Hepatocyte (in vitro differentiated cells): Measurements from ENCODE around the gene RADX. TPM values are rescaled to one million over a fixed set of nuclear protein-coding genes. Genes with fewer than 3 reads are reported as not detected.

Experiments
- DNase-seq: peaks from one replicate; pipeline ENCODE4 v3.0.0-alpha.2; 2016; ENCODE audit warnings: low spot score
- H2AFZ ChIP-seq: fragments of 200-600 bp; sonication (generic); 2 replicates; pipeline ENCODE4 v1.6.0; 2016; ENCODE audit warnings: antibody characterized with exemption, mild to moderate bottlenecking
- H3K27ac ChIP-seq: fragments of 200-600 bp; sonication (generic); 2 replicates; pipeline ENCODE4 v1.5.1; 2016; ENCODE audit warnings: mild to moderate bottlenecking
- H3K27me3 ChIP-seq: fragments of 200-600 bp; sonication (generic); 2 replicates; pipeline ENCODE4 v1.6.1; 2016
- H3K36me3 ChIP-seq: fragments of 200-600 bp; sonication (generic); replicated peaks from 2 replicates; pipeline ENCODE4 v1.5.1; 2016; ENCODE audit warnings: low read depth; ENCODE audit not compliant: insufficient read depth
- H3K4me1 ChIP-seq: fragments of 200-600 bp; sonication (generic); 2 replicates; pipeline ENCODE4 v1.5.1; 2016; ENCODE audit warnings: mild to moderate bottlenecking, moderate library complexity; ENCODE audit not compliant: insufficient read depth
- H3K4me2 ChIP-seq: fragments of 200-600 bp; sonication (generic); 2 replicates; pipeline ENCODE4 v1.6.0; 2016
- H3K4me3 ChIP-seq: fragments of 200-600 bp; sonication (generic); 2 replicates; pipeline ENCODE4 v1.5.1; 2016; ENCODE audit warnings: mild to moderate bottlenecking
- H3K79me2 ChIP-seq: fragments of 200-600 bp; sonication (generic); 2 replicates; pipeline ENCODE4 v1.6.0; 2017; ENCODE audit warnings: mild to moderate bottlenecking
- H3K9me2 ChIP-seq: fragments of 200-600 bp; sonication (generic); replicated peaks from 2 replicates; pipeline ENCODE4 v1.6.0; 2017; ENCODE audit warnings: mild to moderate bottlenecking; ENCODE audit not compliant: insufficient read depth
- H3K9me3 ChIP-seq: fragments of 200-600 bp; sonication (generic); 2 replicates; pipeline ENCODE4 v1.5.1; 2016; ENCODE audit warnings: low read depth, mild to moderate bottlenecking
- H4K20me1 ChIP-seq: fragments of 200-600 bp; sonication (generic); 2 replicates; pipeline ENCODE4 v1.6.0; 2016; ENCODE audit warnings: mild to moderate bottlenecking; ENCODE audit not compliant: insufficient read depth, poor library complexity, severe bottlenecking
- CTCF ChIP-seq: fragments of 200-600 bp; sonication (generic); IDR thresholded peaks from 2 replicates; pipeline ENCODE4 v1.5.1; 2016; ENCODE audit warnings: antibody characterized with exemption, mild to moderate bottlenecking; ENCODE audit not compliant: poor library complexity
- EZH2 ChIP-seq: fragments of 200-600 bp; sonication (generic); IDR thresholded peaks from 2 replicates; pipeline ENCODE4 v1.6.1; 2016; ENCODE audit warnings: antibody characterized with exemption, mild to moderate bottlenecking, borderline replicate concordance
- EZH2phosphoT487 ChIP-seq: fragments of 200-600 bp; sonication (generic); IDR thresholded peaks from one replicate; pipeline ENCODE4 v1.6.1; 2018; ENCODE audit warnings: antibody characterized with exemption, mild to moderate bottlenecking, low read depth, moderate library complexity; ENCODE audit not compliant: unreplicated experiment, severe bottlenecking
- WGBS: methylation state at CpG from one replicate; pipeline ENCODE4 v1.1.6; 2016; ENCODE audit warnings: low lambda C conversion rate; ENCODE audit errors: missing lambda C conversion rate; 5-methylcytosine and 5-hydroxymethylcytosine counted together
- polyA plus RNA-seq: library from polyadenylated mRNA; unstranded; fragments of >200 nt; fragmentation: Nextera tagmentation; extraction: Ambion mirVana; gene quantifications from 2 replicates; pipeline ENCODE4 v1.2.1, GENCODE V29; 2016
- total RNA-seq: library from RNA; depleted of rRNA; stranded (reverse); fragments of >200 nt; gene quantifications from 2 replicates; pipeline ENCODE4 v1.2.3, GENCODE V29; 2014

Gene RADX
- total and polyA plus RNA-seq, 2 experiments from 2014 or later: 2.9 to 4.2 TPM

DNA sequence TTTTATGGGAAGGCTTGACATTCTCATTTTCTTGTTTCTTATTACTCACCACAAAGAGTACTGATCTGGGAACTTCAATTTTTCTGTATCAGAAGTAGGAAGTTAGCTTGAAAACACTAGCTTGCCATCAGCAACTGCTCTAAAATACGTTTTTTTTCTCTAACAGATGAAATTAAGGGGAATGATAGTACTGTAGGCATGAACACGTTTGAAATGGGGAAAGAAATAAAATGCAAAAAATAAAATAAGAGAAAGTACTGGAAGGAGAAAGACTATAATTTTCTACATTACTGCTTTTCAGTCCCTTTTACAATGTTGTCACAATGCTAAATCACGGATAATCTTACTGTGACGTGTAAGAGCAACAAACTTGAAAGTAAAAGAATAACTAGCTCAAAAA, 1.5 kb downstream of the RADX start:
- no peak overlapping the region for H3K4me3 ChIP-seq
- no peaks in the 10 kb centered on the region for H3K27me3 ChIP-seq
- no peaks in the 10 kb centered on the region for H3K79me2 ChIP-seq
- no peaks in the 10 kb centered on the region for H4K20me1 ChIP-seq
- no peaks in the 10 kb centered on the region for H3K36me3 ChIP-seq
- H3K4me1 ChIP-seq: no peaks in the 10 kb centered on the region
- 36% methylated on average over 4 of the region's 4 CpGs for WGBS
- peak overlapping the region; percentile 84 for H2AFZ ChIP-seq
- TF ChIP-seq EZH2: no peak
- no peak for TF ChIP-seq CTCF
- TF ChIP-seq EZH2phosphoT487: no peak
- H3K9me3 ChIP-seq: no peaks in the 10 kb centered on the region
- H3K9me2 ChIP-seq: no peaks in the 10 kb centered on the region
- H3K4me2 ChIP-seq: peak overlapping the region; percentile 87
- H3K27ac ChIP-seq: no peak overlapping the region
- no peak for DNase-seq

- Histone ChIP-seq H3K4me3 (no peak overlapping the region), H2AFZ (no peak overlapping the region), H3K9me3 (no peaks in the 10 kb centered on the region), H3K27ac (no peak overlapping the region), H3K9me2 (no peaks in the 10 kb centered on the region), H3K4me2 (no peak overlapping the region), H3K27me3 (no peaks in the 10 kb centered on the region), H3K36me3 (no peaks in the 10 kb centered on the region), H3K79me2 (no peaks in the 10 kb centered on the region), H3K4me1 (no peaks in the 10 kb centered on the region), H4K20me1 (no peaks in the 10 kb centered on the region)
- WGBS: 73% methylated on average over 7 of the region's 7 CpGs
- TF ChIP-seq CTCF (no peak), EZH2phosphoT487 (no peak), EZH2 (no peak)
- no peak for DNase-seq
Measured at GRCh38 chrX:106615041-106615440, 3.3 kb downstream of the RADX start.

GRCh38 chrX:106619797-106620196, 8.0 kb downstream of the RADX start:
- Histone ChIP-seq H3K4me1 (no peaks in the 10 kb centered on the region), H3K9me2 (no peaks in the 10 kb centered on the region), H3K36me3 (no peaks in the 10 kb centered on the region), H3K4me3 (no peak overlapping the region), H3K4me2 (no peak overlapping the region), H3K79me2 (no peaks in the 10 kb centered on the region), H3K27me3 (no peaks in the 10 kb centered on the region), H3K27ac (no peak overlapping the region), H4K20me1 (no peaks in the 10 kb centered on the region), H2AFZ (no peak overlapping the region), H3K9me3 (no peaks in the 10 kb centered on the region)
- DNase-seq: no peak
- TF ChIP-seq EZH2phosphoT487 (no peak), EZH2 (no peak), CTCF (peak; percentile 38)
- 56% methylated on average over 3 of the region's 3 CpGs for WGBS

- no peaks in the 10 kb centered on the region for H3K36me3 ChIP-seq
- TF ChIP-seq EZH2phosphoT487 (no peak), CTCF (no peak), EZH2 (no peak)
- WGBS: 81% methylated on average over 2 of the region's 2 CpGs
- no peaks in the 10 kb centered on the region for H3K9me3 ChIP-seq
- no peaks in the 10 kb centered on the region for H3K4me1 ChIP-seq
- no peak overlapping the region for H3K27ac ChIP-seq
- H3K79me2 ChIP-seq: no peaks in the 10 kb centered on the region
- H2AFZ ChIP-seq: no peak overlapping the region
- H3K4me2 ChIP-seq: no peak overlapping the region
- H3K4me3 ChIP-seq: no peak overlapping the region
- DNase-seq: peak; percentile 4
- H3K27me3 ChIP-seq: no peaks in the 10 kb centered on the region
- H3K9me2 ChIP-seq: no peaks in the 10 kb centered on the region
- no peaks in the 10 kb centered on the region for H4K20me1 ChIP-seq
Measured at GRCh38 chrX:106621836-106622235, 10.1 kb downstream of the RADX start.
